Colonic mucosa (tissue), 4 donors: ENCODE data around the gene HSD17B12. TPM values are rescaled to one million over a fixed set of nuclear protein-coding genes. Genes with fewer than 3 reads are reported as not detected.

Source experiments
- DNase-seq: peaks from one replicate; pipeline ENCODE4 v3.0.0-alpha.2; 2020
- H3K27ac ChIP-seq: fragments of 200-600 bp; one replicate; pipeline ENCODE4 v1.8.0; 2021
- H3K27me3 ChIP-seq: fragments of 200-600 bp; one replicate; pipeline ENCODE4 v1.8.0; 2021
- H3K36me3 ChIP-seq: fragments of 200-600 bp; one replicate; pipeline ENCODE4 v1.8.0; 2021
- H3K4me1 ChIP-seq: fragments of 200-600 bp; one replicate; pipeline ENCODE4 v1.8.0; 2021; ENCODE audit warnings: mild to moderate bottlenecking
- H3K4me3 ChIP-seq: fragments of 200-600 bp; one replicate; pipeline ENCODE4 v1.8.0; 2021
- H3K9ac ChIP-seq, 2 donors: one replicate each; pipeline ENCODE4 v1.7.0; 2013; ENCODE audit warnings: control low read depth in 2 of 2, low read depth in 2 of 2, low read length in 2 of 2
- H3K9me3 ChIP-seq: fragments of 200-600 bp; one replicate; pipeline ENCODE4 v1.8.0; 2021
- CTCF ChIP-seq: fragments of 200-600 bp; IDR thresholded peaks from one replicate; pipeline ENCODE4 v1.8.0; 2022; ENCODE audit warnings: antibody characterized with exemption, mild to moderate bottlenecking
- intact Hi-C: fragments of 100-400 bp; cut with DNase I; formaldehyde crosslinking; loops from one replicate; pipeline ENCODE4 v1.14.1; 2022
- total RNA-seq, 2 donors: library from RNA; stranded (reverse); fragmentation: NEBNext Ultra II Directional in 1 of 2; extraction: Animal tissue kit (Norgen Biotek cat#: 25700) in 1 of 2; gene quantifications; one replicate each; pipeline ENCODE4 v1.2.1, GENCODE V29; 2021
- donor health status: healthy.
- donor health status: DM: no; HTN: no; CAD: no.
- donor health status: DM: no; HTN: no; CAD: no.

The HSD17B12 gene
- total RNA-seq, 2 donors from 2014 or later = 132 to 159 TPM

- TF ChIP-seq CTCF = no peak
- Histone ChIP-seq H3K4me1 (no peaks in the 10 kb centered on the region), H3K9me3 (no peaks in the 10 kb centered on the region), H3K9ac (no peak overlapping the region), H3K36me3 (no peaks in the 10 kb centered on the region), H3K27ac (no peak overlapping the region), H3K27me3 (no peaks in the 10 kb centered on the region), H3K4me3 (no peak overlapping the region)
- no peak for DNase-seq
- intact Hi-C loops = no loop called here
Observed at GRCh38 chr11:43802509-43802908, 122.0 kb downstream of the HSD17B12 start.

GRCh38 chr11:43803766-43804165 is 123.2 kb downstream of the HSD17B12 start:
- Histone ChIP-seq H3K4me1 (no peaks in the 10 kb centered on the region), H3K9ac (no peak overlapping the region), H3K27me3 (no peaks in the 10 kb centered on the region), H3K4me3 (no peak overlapping the region), H3K27ac (no peak overlapping the region), H3K36me3 (no peaks in the 10 kb centered on the region), H3K9me3 (no peaks in the 10 kb centered on the region)
- TF ChIP-seq CTCF = no peak
- DNase-seq = no peak
- intact Hi-C loops = no loop called here

- no peak for TF ChIP-seq CTCF
- intact Hi-C loops = no loop called here
- DNase-seq = no peak
- Histone ChIP-seq H3K4me1 (no peaks in the 10 kb centered on the region), H3K9me3 (no peaks in the 10 kb centered on the region), H3K9ac (no peak overlapping the region), H3K27ac (no peak overlapping the region), H3K36me3 (no peaks in the 10 kb centered on the region), H3K27me3 (no peaks in the 10 kb centered on the region), H3K4me3 (no peak overlapping the region)
Observed at GRCh38 chr11:43806976-43807375, 126.4 kb downstream of the HSD17B12 start.

DNA sequence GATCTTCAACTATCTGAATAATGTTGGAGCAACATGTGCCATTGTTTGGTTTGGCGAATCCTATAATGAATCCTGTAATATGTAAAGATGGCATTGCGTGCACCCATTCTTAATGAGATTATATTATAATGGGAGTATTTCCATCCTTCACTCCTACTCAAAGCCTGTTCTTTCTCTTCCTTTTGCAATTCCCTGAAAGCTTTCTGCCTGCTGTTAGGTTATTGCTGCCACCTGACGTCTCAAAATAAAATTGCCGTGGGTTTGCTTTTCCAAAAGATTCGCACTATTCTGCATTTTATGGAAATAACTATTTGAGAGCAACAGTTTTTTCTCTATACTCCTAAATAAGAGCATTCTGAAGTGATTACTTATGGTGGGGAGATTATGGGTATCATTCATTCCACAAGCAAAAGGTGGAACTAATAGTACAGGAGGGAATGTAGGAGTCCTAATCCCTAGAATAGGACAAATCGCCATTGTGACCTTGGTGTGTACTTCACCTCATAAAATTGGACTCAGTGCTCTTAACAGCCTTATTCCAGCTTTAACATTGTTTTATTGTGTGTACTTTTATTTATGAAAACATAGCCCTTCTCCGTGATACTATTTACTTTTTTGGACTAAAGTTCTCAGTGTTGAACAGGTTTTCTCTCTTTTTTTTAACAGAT is 130.5 kb downstream of the HSD17B12 start:
- Histone ChIP-seq H3K27ac (no peak overlapping the region), H3K36me3 (no peaks in the 10 kb centered on the region), H3K9me3 (no peaks in the 10 kb centered on the region), H3K9ac (no peak overlapping the region), H3K27me3 (no peaks in the 10 kb centered on the region), H3K4me3 (no peak overlapping the region), H3K4me1 (no peaks in the 10 kb centered on the region)
- intact Hi-C loops = no loop called here
- DNase-seq = no peak
- TF ChIP-seq CTCF = peak; percentile 26

GRCh38 chr11:43812471-43812870 is 131.9 kb downstream of the HSD17B12 start:
- intact Hi-C loops = no loop called here
- H3K36me3 ChIP-seq = no peaks in the 10 kb centered on the region
- DNase-seq = no peak
- no peak overlapping the region for H3K27ac ChIP-seq
- H3K27me3 ChIP-seq = no peaks in the 10 kb centered on the region
- H3K4me1 ChIP-seq = no peaks in the 10 kb centered on the region
- H3K9me3 ChIP-seq = no peaks in the 10 kb centered on the region
- no peak overlapping the region for H3K4me3 ChIP-seq
- no peak for TF ChIP-seq CTCF
- no peak overlapping the region for H3K9ac ChIP-seq
